HepG2 (cell line): ENCODE results near the gene PGC. TPM values are rescaled to one million over a fixed set of nuclear protein-coding genes. Genes with fewer than 3 reads are reported as not detected.

Experiments used
- GATAD2A ChIP-seq: IDR thresholded peaks from 2 replicates; pipeline ENCODE4 v1.6.1; 2016
- MAFG ChIP-seq: sonication (generic); formaldehyde crosslinking; IDR thresholded peaks from 2 replicates; pipeline ENCODE4 v1.5.1; 2020; ENCODE audit warnings: mild to moderate bottlenecking, missing genetic modification reagents
- RBM22 ChIP-seq: fragments of 200-400 bp; formaldehyde crosslinking; optimal IDR thresholded peaks from 2 replicates; pipeline ENCODE3; 2017; ENCODE audit warnings: mild to moderate bottlenecking, low read length, moderate library complexity
- TOE1 ChIP-seq: sonication (generic); formaldehyde crosslinking; IDR thresholded peaks from 2 replicates; pipeline ENCODE4 v1.4.0; 2020; ENCODE audit warnings: mild to moderate bottlenecking, missing genetic modification reagents
- ZMAT3 ChIP-seq: sonication (generic); formaldehyde crosslinking; conservative IDR thresholded peaks from 2 replicates; pipeline ENCODE4 v1.7.0; 2021; ENCODE audit warnings: missing genetic modification reagents
- ZNF232 ChIP-seq: sonication (generic); formaldehyde crosslinking; IDR thresholded peaks from 2 replicates; pipeline ENCODE4 v1.4.0; 2020; ENCODE audit warnings: missing genetic modification reagents, borderline replicate concordance
- polyA plus RNA-seq, 8 experiments: library from polyadenylated mRNA; depleted of rRNA in 3 of 8; stranded (reverse) in 7 of 8; unstranded in 1 of 8; fragments of >200 nt; fragmentation: Illumina TruSeq in 4 of 8; extraction: Trizol in 4 of 8; gene quantifications; 2 replicates each; pipeline versions ENCODE4 v1.2.1 to v1.2.3, GENCODE V29; 2011 to 2016; ENCODE audit warnings: low read depth in 4 of 8, missing spikeins in 1 of 8, mixed read lengths in 1 of 8; ENCODE audit not compliant: insufficient read depth in 1 of 8
- total RNA-seq, 5 experiments: library from RNA; depleted of rRNA; stranded (reverse); fragments of >200 nt; fragmentation: Illumina TruSeq; extraction: Trizol; gene quantifications; 2 replicates each; pipeline ENCODE4 v1.2.3, GENCODE V29; 2016; ENCODE audit warnings: low read depth in 1 of 5
- TF ChIP-seq, protein P1 (sequence below): sonication (generic); formaldehyde crosslinking; IDR thresholded peaks from 2 replicates; pipeline ENCODE4 v1.8.1; 2022; ENCODE audit warnings: low read depth, mild to moderate bottlenecking, missing genetic modification reagents
- TF ChIP-seq, protein P2 (sequence below): sonication (generic); formaldehyde crosslinking; IDR thresholded peaks from 2 replicates; pipeline ENCODE4 v1.5.1; 2020; ENCODE audit warnings: missing genetic modification reagents, mild to moderate bottlenecking, borderline replicate concordance
- TF ChIP-seq, protein P3 (sequence below): sonication (generic); formaldehyde crosslinking; IDR thresholded peaks from 2 replicates; pipeline ENCODE4 v1.4.0; 2020; ENCODE audit warnings: low read depth, missing genetic modification reagents
- TF ChIP-seq, protein P4 (sequence below): sonication (generic); formaldehyde crosslinking; IDR thresholded peaks from 2 replicates; pipeline ENCODE4 v1.5.0; 2020; ENCODE audit warnings: missing genetic modification reagents
- TF ChIP-seq, protein P5 (sequence below): sonication (generic); formaldehyde crosslinking; IDR thresholded peaks from 2 replicates; pipeline ENCODE4 v1.5.1; 2020; ENCODE audit warnings: missing genetic modification reagents, mild to moderate bottlenecking, borderline replicate concordance
- TF ChIP-seq, protein P6 (sequence below): IDR thresholded peaks from 2 replicates; pipeline ENCODE4 v1.6.1; 2016; ENCODE audit warnings: low read depth, borderline replicate concordance
- TF ChIP-seq, protein P7 (sequence below), 2 experiments: sonication (generic) in 1 of 2; formaldehyde crosslinking in 1 of 2; IDR thresholded peaks; 2 replicates each; pipeline versions ENCODE4 v1.4.0 to v1.6.1; 2018 to 2020; ENCODE audit warnings: missing genetic modification reagents in 2 of 2, borderline replicate concordance in 1 of 2, low read depth in 1 of 2, mild to moderate bottlenecking in 1 of 2, missing biosample characterization in 1 of 2

Gene PGC
- total and polyA plus RNA-seq, 2 of the 13 experiments (the other 11 are each of a cell fraction or from before 2014, with no cell fraction given), result 426 to 502 TPM

DNA sequence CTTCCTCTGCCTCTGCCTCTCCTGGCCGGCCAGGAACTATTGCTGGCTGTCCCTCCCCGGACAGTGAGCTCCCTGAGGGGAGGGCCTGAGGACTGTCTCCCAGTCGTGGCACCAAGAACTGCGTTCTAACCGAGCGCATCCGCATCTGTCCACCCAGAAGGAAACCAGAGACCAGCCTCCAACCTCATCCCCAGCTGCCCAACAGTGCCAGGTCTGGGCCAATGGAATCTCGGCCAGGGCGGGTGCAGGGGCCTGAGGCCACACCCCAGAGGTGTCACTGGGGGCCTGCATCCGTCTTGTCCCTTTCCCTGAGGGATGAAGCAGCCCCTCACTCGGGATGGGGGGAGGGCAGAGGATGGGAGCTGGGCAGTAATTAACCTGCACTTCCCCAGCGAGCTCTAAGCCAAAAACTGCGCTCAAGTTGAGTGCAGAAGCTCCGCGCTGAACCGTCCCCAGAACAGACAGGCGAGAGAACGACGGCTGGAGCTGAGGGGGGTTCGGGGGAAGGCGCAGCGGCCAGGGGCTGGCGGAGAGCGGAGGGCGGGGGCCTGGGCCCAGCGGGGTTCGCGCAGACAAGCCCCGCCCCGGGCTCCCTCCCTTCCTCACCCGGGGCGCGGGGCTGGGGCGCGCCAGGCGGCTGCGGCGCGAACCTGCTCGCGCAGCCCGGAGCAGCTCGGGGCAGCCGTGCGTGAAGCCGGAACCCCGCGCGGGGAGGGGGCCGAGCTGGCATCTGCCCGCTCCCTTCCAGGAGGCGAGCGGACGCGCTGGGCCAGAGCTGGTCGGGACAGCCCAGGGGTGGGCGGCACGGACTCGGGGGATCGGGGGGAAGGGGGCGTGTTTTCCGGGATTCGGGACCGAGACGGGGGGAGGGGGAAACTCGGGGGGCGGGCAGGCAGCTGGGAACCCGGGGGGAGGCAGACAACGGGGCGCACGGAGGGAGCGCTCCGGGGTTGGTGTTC, 13.2 kb downstream of the PGC start (continued):
- TF ChIP-seq, protein P1, sequence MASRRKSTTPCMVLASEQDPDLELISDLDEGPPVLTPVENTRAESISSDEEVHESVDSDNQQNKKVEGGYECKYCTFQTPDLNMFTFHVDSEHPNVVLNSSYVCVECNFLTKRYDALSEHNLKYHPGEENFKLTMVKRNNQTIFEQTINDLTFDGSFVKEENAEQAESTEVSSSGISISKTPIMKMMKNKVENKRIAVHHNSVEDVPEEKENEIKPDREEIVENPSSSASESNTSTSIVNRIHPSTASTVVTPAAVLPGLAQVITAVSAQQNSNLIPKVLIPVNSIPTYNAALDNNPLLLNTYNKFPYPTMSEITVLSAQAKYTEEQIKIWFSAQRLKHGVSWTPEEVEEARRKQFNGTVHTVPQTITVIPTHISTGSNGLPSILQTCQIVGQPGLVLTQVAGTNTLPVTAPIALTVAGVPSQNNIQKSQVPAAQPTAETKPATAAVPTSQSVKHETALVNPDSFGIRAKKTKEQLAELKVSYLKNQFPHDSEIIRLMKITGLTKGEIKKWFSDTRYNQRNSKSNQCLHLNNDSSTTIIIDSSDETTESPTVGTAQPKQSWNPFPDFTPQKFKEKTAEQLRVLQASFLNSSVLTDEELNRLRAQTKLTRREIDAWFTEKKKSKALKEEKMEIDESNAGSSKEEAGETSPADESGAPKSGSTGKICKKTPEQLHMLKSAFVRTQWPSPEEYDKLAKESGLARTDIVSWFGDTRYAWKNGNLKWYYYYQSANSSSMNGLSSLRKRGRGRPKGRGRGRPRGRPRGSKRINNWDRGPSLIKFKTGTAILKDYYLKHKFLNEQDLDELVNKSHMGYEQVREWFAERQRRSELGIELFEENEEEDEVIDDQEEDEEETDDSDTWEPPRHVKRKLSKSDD (CRISPR knock-in tag), result no peak
- TF ChIP-seq, protein P2, sequence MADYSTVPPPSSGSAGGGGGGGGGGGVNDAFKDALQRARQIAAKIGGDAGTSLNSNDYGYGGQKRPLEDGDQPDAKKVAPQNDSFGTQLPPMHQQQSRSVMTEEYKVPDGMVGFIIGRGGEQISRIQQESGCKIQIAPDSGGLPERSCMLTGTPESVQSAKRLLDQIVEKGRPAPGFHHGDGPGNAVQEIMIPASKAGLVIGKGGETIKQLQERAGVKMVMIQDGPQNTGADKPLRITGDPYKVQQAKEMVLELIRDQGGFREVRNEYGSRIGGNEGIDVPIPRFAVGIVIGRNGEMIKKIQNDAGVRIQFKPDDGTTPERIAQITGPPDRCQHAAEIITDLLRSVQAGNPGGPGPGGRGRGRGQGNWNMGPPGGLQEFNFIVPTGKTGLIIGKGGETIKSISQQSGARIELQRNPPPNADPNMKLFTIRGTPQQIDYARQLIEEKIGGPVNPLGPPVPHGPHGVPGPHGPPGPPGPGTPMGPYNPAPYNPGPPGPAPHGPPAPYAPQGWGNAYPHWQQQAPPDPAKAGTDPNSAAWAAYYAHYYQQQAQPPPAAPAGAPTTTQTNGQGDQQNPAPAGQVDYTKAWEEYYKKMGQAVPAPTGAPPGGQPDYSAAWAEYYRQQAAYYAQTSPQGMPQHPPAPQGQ (CRISPR knock-in tag), result no peak
- no peak for TF ChIP-seq ZMAT3 (CRISPR knock-in tag)
- TF ChIP-seq, protein P3, sequence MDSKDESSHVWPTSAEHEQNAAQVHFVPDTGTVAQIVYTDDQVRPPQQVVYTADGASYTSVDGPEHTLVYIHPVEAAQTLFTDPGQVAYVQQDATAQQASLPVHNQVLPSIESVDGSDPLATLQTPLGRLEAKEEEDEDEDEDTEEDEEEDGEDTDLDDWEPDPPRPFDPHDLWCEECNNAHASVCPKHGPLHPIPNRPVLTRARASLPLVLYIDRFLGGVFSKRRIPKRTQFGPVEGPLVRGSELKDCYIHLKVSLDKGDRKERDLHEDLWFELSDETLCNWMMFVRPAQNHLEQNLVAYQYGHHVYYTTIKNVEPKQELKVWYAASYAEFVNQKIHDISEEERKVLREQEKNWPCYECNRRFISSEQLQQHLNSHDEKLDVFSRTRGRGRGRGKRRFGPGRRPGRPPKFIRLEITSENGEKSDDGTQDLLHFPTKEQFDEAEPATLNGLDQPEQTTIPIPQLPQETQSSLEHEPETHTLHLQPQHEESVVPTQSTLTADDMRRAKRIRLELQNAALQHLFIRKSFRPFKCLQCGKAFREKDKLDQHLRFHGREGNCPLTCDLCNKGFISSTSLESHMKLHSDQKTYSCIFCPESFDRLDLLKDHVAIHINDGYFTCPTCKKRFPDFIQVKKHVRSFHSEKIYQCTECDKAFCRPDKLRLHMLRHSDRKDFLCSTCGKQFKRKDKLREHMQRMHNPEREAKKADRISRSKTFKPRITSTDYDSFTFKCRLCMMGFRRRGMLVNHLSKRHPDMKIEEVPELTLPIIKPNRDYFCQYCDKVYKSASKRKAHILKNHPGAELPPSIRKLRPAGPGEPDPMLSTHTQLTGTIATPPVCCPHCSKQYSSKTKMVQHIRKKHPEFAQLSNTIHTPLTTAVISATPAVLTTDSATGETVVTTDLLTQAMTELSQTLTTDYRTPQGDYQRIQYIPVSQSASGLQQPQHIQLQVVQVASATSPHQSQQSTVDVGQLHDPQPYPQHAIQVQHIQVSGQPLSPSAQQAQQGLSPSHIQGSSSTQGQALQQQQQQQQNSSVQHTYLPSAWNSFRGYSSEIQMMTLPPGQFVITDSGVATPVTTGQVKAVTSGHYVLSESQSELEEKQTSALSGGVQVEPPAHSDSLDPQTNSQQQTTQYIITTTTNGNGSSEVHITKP (CRISPR knock-in tag), result 0 out of 2 replicates have a peak, but pooled peaks have one; percentile 12
- TF ChIP-seq, protein P4, sequence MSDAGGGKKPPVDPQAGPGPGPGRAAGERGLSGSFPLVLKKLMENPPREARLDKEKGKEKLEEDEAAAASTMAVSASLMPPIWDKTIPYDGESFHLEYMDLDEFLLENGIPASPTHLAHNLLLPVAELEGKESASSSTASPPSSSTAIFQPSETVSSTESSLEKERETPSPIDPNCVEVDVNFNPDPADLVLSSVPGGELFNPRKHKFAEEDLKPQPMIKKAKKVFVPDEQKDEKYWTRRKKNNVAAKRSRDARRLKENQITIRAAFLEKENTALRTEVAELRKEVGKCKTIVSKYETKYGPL (CRISPR knock-in tag), result no peak
- TF ChIP-seq GATAD2A (CRISPR knock-in tag), result peak; percentile 43; the same call in 1 of the 2 replicates
- TF ChIP-seq MAFG (CRISPR knock-in tag), result no peak
- TF ChIP-seq, protein P5, sequence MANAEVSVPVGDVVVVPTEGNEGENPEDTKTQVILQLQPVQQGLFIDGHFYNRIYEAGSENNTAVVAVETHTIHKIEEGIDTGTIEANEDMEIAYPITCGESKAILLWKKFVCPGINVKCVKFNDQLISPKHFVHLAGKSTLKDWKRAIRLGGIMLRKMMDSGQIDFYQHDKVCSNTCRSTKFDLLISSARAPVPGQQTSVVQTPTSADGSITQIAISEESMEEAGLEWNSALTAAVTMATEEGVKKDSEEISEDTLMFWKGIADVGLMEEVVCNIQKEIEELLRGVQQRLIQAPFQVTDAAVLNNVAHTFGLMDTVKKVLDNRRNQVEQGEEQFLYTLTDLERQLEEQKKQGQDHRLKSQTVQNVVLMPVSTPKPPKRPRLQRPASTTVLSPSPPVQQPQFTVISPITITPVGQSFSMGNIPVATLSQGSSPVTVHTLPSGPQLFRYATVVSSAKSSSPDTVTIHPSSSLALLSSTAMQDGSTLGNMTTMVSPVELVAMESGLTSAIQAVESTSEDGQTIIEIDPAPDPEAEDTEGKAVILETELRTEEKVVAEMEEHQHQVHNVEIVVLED (CRISPR knock-in tag), result no peak; the same call in 1 of the 2 replicates
- TF ChIP-seq RBM22, result no peak
- TF ChIP-seq, protein P6, sequence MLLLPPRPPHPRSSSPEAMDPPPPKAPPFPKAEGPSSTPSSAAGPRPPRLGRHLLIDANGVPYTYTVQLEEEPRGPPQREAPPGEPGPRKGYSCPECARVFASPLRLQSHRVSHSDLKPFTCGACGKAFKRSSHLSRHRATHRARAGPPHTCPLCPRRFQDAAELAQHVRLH (CRISPR knock-in tag), result no peak; the same call in 1 of the 2 replicates
- no peak for TF ChIP-seq ZNF232 (CRISPR knock-in tag)
- TF ChIP-seq, protein P7, sequence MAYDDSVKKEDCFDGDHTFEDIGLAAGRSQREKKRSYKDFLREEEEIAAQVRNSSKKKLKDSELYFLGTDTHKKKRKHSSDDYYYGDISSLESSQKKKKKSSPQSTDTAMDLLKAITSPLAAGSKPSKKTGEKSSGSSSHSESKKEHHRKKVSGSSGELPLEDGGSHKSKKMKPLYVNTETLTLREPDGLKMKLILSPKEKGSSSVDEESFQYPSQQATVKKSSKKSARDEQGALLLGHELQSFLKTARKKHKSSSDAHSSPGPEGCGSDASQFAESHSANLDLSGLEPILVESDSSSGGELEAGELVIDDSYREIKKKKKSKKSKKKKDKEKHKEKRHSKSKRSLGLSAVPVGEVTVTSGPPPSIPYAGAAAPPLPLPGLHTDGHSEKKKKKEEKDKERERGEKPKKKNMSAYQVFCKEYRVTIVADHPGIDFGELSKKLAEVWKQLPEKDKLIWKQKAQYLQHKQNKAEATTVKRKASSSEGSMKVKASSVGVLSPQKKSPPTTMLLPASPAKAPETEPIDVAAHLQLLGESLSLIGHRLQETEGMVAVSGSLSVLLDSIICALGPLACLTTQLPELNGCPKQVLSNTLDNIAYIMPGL (CRISPR knock-in tag; IDR thresholded peaks at IDR 0.05; ENCODE audit: borderline replicate concordance in 1 of 2, low read depth in 1 of 2), result no peak; a peak in 1 of 4 replicates
- TF ChIP-seq TOE1 (CRISPR knock-in tag), result no peak
